ENCODE measurements around the gene ZAP70. TPM values are rescaled to one million over a fixed set of nuclear protein-coding genes. Genes with fewer than 3 reads are reported as not detected.

ZAP70 gene
- total RNA-seq, 1 experiment from 2014 or later = not detected

DNA sequence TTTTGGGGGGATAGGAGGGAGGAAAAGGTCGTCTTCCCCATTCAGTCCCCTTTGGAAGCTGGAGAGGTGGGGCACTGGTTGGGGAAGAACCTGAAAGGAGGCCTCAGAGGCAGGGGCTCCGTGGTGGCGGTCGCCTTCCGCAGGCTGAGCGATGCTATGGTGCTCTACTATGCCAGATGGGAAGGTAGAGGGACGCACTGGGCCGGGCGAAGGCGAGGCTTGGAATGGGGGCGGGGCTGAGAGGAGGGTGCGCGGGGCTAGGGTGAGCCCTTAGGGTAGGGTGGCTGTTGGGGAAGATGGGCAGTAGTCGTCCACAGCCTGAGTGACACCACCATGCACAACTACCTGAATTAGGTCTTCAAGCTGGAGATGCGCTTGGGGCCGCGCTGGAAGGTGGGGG is 11.1 kb downstream of the ZAP70 start:
- H3K27ac Mint-ChIP-seq (ENCODE audit: unreplicated experiment) = no peak overlapping the region
- no peaks in the 10 kb centered on the region for H3K9me3 Mint-ChIP-seq (ENCODE audit: low read depth, unreplicated experiment)
- no peak overlapping the region for H3K4me3 Mint-ChIP-seq (ENCODE audit: low read depth, unreplicated experiment)
- intact Hi-C loops (cut with micrococcal nuclease; ENCODE audit: unreplicated experiment) = no loop called here
- no peaks in the 10 kb centered on the region for H3K36me3 Mint-ChIP-seq (ENCODE audit: insufficient read depth, unreplicated experiment)
- no peak for TF ChIP-seq CTCF (IDR thresholded peaks at IDR 0.05; ENCODE audit: unreplicated experiment)
- CTCF ChIA-PET = interaction anchor here (0.6 kb wide), 1 partner anchor 390 kb away, joined by 6 read pairs; no protein-coding TSS in a partner anchor
- BruUV-seq (replicated peaks) = no TSS peak
- peaks cover 29% of the 10 kb centered on the region for H3K27me3 Mint-ChIP-seq (ENCODE audit: unreplicated experiment)
- DNase-seq = no peak
- H3K4me1 Mint-ChIP-seq (ENCODE audit: low read depth, unreplicated experiment) = peaks cover 8% of the 10 kb centered on the region

- BruUV-seq (replicated peaks) = no TSS peak
- Mint-ChIP-seq H3K4me1 (ENCODE audit: low read depth, unreplicated experiment) (peaks cover 9% of the 10 kb centered on the region), H3K4me3 (ENCODE audit: low read depth, unreplicated experiment) (no peak overlapping the region), H3K27ac (ENCODE audit: unreplicated experiment) (no peak overlapping the region), H3K36me3 (ENCODE audit: insufficient read depth, unreplicated experiment) (no peaks in the 10 kb centered on the region), H3K27me3 (ENCODE audit: unreplicated experiment) (peaks cover 22% of the 10 kb centered on the region), H3K9me3 (ENCODE audit: low read depth, unreplicated experiment) (no peaks in the 10 kb centered on the region)
- no peak for DNase-seq
- no peak for TF ChIP-seq CTCF (IDR thresholded peaks at IDR 0.05; ENCODE audit: unreplicated experiment)
- CTCF ChIA-PET = interaction anchor here (0.6 to 0.7 kb wide), 2 partner anchors 21 to 389 kb away, joined by 4 to 6 read pairs; no protein-coding TSS in a partner anchor
- intact Hi-C loops (cut with micrococcal nuclease; ENCODE audit: unreplicated experiment) = no loop called here
Measured at GRCh38 chr2:97724946-97725688, 11.7 kb downstream of the ZAP70 start.

- H3K4me1 Mint-ChIP-seq (ENCODE audit: low read depth, unreplicated experiment) = peaks cover 13% of the 10 kb centered on the region
- peaks cover 20% of the 10 kb centered on the region for H3K27me3 Mint-ChIP-seq (ENCODE audit: unreplicated experiment)
- no peak overlapping the region for H3K4me3 Mint-ChIP-seq (ENCODE audit: low read depth, unreplicated experiment)
- CTCF ChIA-PET = interaction anchor here (0.6 to 0.7 kb wide), 3 partner anchors 20 to 490 kb away, joined by 3 to 4 read pairs (median 3); no protein-coding TSS in a partner anchor
- H3K27ac Mint-ChIP-seq (ENCODE audit: unreplicated experiment) = no peak overlapping the region
- no peaks in the 10 kb centered on the region for H3K9me3 Mint-ChIP-seq (ENCODE audit: low read depth, unreplicated experiment)
- BruUV-seq (replicated peaks) = no TSS peak
- TF ChIP-seq CTCF (IDR thresholded peaks at IDR 0.05; ENCODE audit: unreplicated experiment) = no peak
- no peaks in the 10 kb centered on the region for H3K36me3 Mint-ChIP-seq (ENCODE audit: insufficient read depth, unreplicated experiment)
- intact Hi-C loops (cut with micrococcal nuclease; ENCODE audit: unreplicated experiment) = no loop called here
- no peak for DNase-seq
Measured at GRCh38 chr2:97726261-97727064, 13.1 kb downstream of the ZAP70 start.

DNA sequence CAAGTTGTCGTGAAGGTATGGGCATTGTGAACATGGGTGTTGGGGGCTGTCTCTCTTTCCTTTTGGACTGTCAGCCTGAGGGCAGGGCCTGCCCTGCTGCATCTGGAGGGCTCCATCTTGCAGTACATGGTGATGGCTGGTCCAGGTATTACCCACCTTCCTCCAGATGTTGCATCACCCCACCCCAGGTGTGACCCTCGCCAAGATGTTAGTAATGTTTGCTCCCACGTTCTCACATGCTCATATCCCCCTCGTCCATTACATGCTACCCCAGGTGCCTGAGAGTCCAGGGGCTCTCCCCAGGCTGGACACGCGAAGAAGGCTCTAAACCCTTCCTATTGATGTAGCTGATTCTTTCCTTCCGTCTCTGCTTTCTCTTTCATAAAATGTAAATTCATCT is 13.9 kb downstream of the ZAP70 start:
- CTCF ChIA-PET = interaction anchor here (0.6 to 1.2 kb wide), 2 partner anchors 27 to 455 kb away, joined by 3 read pairs; no protein-coding TSS in a partner anchor
- no TSS peak for BruUV-seq (replicated peaks)
- H3K27ac Mint-ChIP-seq (ENCODE audit: unreplicated experiment) = no peak overlapping the region
- H3K27me3 Mint-ChIP-seq (ENCODE audit: unreplicated experiment) = peaks cover 20% of the 10 kb centered on the region
- H3K4me1 Mint-ChIP-seq (ENCODE audit: low read depth, unreplicated experiment) = peaks cover 13% of the 10 kb centered on the region
- TF ChIP-seq CTCF (IDR thresholded peaks at IDR 0.05; ENCODE audit: unreplicated experiment) = no peak
- no peak overlapping the region for H3K4me3 Mint-ChIP-seq (ENCODE audit: low read depth, unreplicated experiment)
- no peak for DNase-seq
- intact Hi-C loops (cut with micrococcal nuclease; ENCODE audit: unreplicated experiment) = no loop called here
- no peaks in the 10 kb centered on the region for H3K36me3 Mint-ChIP-seq (ENCODE audit: insufficient read depth, unreplicated experiment)
- no peaks in the 10 kb centered on the region for H3K9me3 Mint-ChIP-seq (ENCODE audit: low read depth, unreplicated experiment)

Measured in Calu3 (cell line).